ENCODE measurements around the gene ZNF124.

- TF ChIP-seq CTCF (conservative IDR thresholded peaks at IDR 0.05 in 1 of 2, IDR thresholded peaks at IDR 0.05 in 1 of 2; ENCODE audit: extremely low read depth in 1 of 2, insufficient read depth in 1 of 2, low read depth in 1 of 2, low read length in 2 of 2) (no peak), EZH2 (IDR thresholded peaks at IDR 0.05; ENCODE audit: borderline replicate concordance, low read length) (no peak)
Observed at GRCh38 chr1:247209396-247209795, 37.6 kb upstream of the ZNF124 start.
